ENCODE data around the gene TENT5A.
A peak's percentile ranks its signal among the peaks of the same experiment; 100 is the strongest.

Gene TENT5A

DNA sequence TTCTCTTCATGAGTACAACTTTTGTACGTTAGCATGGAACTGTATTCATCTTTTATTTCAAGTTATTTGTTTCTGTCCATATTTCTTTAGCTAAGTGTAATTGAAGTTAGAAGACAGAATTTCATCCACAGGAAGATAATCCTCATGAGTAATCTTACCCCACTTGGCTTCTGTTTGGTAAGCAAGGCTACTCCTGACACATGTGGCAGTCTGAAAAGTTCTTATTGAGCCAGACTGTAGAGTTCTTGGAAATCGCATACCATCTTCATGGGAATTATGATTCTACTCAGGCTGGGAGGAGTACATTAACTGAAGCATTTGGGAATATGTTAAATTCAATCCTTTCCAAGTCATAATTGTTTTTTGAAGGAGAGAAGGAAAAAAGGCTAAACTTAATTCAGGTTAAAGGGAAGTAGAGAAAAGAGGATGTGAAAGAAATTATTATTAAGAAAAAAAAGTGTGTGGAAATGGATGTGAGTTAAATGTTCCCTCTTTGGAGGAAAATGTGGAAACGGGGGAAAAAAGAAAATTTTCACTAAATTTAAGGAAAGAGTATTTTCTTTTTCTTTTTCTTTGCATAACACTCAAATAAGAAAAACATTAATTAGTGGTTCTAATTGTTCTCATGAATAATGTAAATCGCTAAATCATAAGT is 41.5 kb upstream of the TENT5A start:
- ATAC-seq, result no peak
- TF ChIP-seq, protein P1, sequence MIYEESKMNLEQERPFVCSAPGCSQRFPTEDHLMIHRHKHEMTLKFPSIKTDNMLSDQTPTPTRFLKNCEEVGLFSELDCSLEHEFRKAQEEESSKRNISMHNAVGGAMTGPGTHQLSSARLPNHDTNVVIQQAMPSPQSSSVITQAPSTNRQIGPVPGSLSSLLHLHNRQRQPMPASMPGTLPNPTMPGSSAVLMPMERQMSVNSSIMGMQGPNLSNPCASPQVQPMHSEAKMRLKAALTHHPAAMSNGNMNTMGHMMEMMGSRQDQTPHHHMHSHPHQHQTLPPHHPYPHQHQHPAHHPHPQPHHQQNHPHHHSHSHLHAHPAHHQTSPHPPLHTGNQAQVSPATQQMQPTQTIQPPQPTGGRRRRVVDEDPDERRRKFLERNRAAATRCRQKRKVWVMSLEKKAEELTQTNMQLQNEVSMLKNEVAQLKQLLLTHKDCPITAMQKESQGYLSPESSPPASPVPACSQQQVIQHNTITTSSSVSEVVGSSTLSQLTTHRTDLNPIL (CRISPR knock-in tag; IDR thresholded peaks at IDR 0.05; ENCODE audit: low read depth), result no peak
- TF ChIP-seq ZNF70 (CRISPR knock-in tag; IDR thresholded peaks at IDR 0.05), result no peak
- TF ChIP-seq TCF4 (CRISPR knock-in tag; IDR thresholded peaks at IDR 0.05; ENCODE audit: borderline replicate concordance), result no peak
- TF ChIP-seq ZNF565 (CRISPR knock-in tag; conservative IDR thresholded peaks at IDR 0.05; ENCODE audit: low read depth), result no peak
- TF ChIP-seq PPARA (CRISPR knock-in tag; IDR thresholded peaks at IDR 0.05; ENCODE audit: borderline replicate concordance), result no peak
- TF ChIP-seq CSDC2 (CRISPR knock-in tag; IDR thresholded peaks at IDR 0.05), result no peak
- TF ChIP-seq, protein P2, sequence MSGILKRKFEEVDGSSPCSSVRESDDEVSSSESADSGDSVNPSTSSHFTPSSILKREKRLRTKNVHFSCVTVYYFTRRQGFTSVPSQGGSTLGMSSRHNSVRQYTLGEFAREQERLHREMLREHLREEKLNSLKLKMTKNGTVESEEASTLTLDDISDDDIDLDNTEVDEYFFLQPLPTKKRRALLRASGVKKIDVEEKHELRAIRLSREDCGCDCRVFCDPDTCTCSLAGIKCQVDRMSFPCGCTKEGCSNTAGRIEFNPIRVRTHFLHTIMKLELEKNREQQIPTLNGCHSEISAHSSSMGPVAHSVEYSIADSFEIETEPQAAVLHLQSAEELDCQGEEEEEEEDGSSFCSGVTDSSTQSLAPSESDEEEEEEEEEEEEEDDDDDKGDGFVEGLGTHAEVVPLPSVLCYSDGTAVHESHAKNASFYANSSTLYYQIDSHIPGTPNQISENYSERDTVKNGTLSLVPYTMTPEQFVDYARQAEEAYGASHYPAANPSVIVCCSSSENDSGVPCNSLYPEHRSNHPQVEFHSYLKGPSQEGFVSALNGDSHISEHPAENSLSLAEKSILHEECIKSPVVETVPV (CRISPR knock-in tag; IDR thresholded peaks at IDR 0.05), result no peak
- no peak for TF ChIP-seq ARNTL (CRISPR knock-in tag; IDR thresholded peaks at IDR 0.05; ENCODE audit: borderline replicate concordance, low read depth)
- TF ChIP-seq, protein P3, sequence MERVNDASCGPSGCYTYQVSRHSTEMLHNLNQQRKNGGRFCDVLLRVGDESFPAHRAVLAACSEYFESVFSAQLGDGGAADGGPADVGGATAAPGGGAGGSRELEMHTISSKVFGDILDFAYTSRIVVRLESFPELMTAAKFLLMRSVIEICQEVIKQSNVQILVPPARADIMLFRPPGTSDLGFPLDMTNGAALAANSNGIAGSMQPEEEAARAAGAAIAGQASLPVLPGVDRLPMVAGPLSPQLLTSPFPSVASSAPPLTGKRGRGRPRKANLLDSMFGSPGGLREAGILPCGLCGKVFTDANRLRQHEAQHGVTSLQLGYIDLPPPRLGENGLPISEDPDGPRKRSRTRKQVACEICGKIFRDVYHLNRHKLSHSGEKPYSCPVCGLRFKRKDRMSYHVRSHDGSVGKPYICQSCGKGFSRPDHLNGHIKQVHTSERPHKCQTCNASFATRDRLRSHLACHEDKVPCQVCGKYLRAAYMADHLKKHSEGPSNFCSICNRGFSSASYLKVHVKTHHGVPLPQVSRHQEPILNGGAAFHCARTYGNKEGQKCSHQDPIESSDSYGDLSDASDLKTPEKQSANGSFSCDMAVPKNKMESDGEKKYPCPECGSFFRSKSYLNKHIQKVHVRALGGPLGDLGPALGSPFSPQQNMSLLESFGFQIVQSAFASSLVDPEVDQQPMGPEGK (CRISPR knock-in tag; IDR thresholded peaks at IDR 0.05; ENCODE audit: borderline replicate concordance), result no peak
- TF ChIP-seq, protein P4, sequence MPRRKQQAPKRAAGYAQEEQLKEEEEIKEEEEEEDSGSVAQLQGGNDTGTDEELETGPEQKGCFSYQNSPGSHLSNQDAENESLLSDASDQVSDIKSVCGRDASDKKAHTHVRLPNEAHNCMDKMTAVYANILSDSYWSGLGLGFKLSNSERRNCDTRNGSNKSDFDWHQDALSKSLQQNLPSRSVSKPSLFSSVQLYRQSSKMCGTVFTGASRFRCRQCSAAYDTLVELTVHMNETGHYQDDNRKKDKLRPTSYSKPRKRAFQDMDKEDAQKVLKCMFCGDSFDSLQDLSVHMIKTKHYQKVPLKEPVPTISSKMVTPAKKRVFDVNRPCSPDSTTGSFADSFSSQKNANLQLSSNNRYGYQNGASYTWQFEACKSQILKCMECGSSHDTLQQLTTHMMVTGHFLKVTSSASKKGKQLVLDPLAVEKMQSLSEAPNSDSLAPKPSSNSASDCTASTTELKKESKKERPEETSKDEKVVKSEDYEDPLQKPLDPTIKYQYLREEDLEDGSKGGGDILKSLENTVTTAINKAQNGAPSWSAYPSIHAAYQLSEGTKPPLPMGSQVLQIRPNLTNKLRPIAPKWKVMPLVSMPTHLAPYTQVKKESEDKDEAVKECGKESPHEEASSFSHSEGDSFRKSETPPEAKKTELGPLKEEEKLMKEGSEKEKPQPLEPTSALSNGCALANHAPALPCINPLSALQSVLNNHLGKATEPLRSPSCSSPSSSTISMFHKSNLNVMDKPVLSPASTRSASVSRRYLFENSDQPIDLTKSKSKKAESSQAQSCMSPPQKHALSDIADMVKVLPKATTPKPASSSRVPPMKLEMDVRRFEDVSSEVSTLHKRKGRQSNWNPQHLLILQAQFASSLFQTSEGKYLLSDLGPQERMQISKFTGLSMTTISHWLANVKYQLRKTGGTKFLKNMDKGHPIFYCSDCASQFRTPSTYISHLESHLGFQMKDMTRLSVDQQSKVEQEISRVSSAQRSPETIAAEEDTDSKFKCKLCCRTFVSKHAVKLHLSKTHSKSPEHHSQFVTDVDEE (CRISPR knock-in tag; IDR thresholded peaks at IDR 0.05), result no peak
- TF ChIP-seq ESRRG (CRISPR knock-in tag; IDR thresholded peaks at IDR 0.05), result no peak
- TF ChIP-seq TOX (CRISPR knock-in tag; IDR thresholded peaks at IDR 0.05; ENCODE audit: borderline replicate concordance), result no peak
- no peak for TF ChIP-seq RARB (CRISPR knock-in tag; IDR thresholded peaks at IDR 0.05)
- TF ChIP-seq SNAI2 (CRISPR knock-in tag; IDR thresholded peaks at IDR 0.05), result no peak
- TF ChIP-seq GLIS3 (CRISPR knock-in tag; IDR thresholded peaks at IDR 0.05), result no peak
- no peak for TF ChIP-seq ZNF8 (CRISPR knock-in tag; IDR thresholded peaks at IDR 0.05)
- no peak for TF ChIP-seq OSR1 (CRISPR knock-in tag; IDR thresholded peaks at IDR 0.05)

DNA sequence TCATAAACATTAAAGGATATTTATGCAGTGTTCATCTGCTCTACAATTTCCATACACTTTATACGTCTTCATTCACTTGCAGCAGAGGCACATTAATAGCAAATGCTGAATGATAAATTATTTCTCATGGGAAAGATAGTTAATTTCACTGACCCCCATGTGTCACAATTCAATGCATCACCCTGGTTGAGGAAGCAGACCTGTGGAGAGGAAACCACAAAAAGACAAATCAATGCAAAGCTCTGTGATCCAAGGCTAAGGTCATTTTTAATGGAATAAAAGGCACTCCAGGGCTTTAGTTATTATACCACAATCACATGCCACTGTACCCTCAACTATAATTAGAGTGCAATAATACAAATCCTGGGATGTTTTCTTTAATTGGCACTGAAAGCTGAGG is 40.3 kb upstream of the TENT5A start:
- TF ChIP-seq, protein P4 (CRISPR knock-in tag; IDR thresholded peaks at IDR 0.05), result no peak
- TF ChIP-seq ISL1 (CRISPR knock-in tag; IDR thresholded peaks at IDR 0.05), result peak; percentile 34; the same call in 1 of the 2 replicates
- no peak for ATAC-seq

DNA sequence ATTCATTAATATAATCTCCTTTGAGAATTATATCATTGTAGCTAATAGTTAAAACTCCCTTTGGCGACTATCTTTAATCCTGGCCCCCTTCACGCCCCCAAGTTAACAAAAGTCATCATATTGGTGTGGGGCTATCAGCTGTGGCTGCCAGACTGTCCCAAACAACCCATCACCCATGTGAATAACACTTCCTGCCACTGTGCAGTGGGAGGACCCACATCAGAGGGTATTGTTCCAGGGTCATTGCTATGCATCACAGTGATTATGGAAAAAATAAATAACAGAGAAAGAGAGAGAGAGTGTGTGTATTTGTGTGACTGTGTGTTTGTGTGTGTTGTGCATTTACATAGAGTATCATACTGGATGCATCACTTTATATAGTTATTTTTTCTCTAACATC is 39.3 kb upstream of the TENT5A start:
- no peak for ATAC-seq
- TF ChIP-seq ESRRG (CRISPR knock-in tag; IDR thresholded peaks at IDR 0.05) (no peak), ARNTL (CRISPR knock-in tag; IDR thresholded peaks at IDR 0.05; ENCODE audit: borderline replicate concordance, low read depth) (no peak)
- TF ChIP-seq, protein P3 (CRISPR knock-in tag; IDR thresholded peaks at IDR 0.05; ENCODE audit: borderline replicate concordance), result no peak
